Liver (tissue), 9 donors: ENCODE measurements around the gene CRYBG2. TPM values are rescaled to one million over a fixed set of nuclear protein-coding genes. Genes with fewer than 3 reads are reported as not detected.

Experiments
- DNase-seq: peaks from one replicate; pipeline ENCODE4 v3.0.0-alpha.2; 2017; ENCODE audit warnings: low spot score
- H3K27ac ChIP-seq, 2 donors: one replicate each; pipeline ENCODE4 v1.7.0; 2013; ENCODE audit warnings: inconsistent platforms in 2 of 2, low read length in 2 of 2, control low read depth in 1 of 2, low read depth in 1 of 2, mild to moderate bottlenecking in 1 of 2
- H3K27me3 ChIP-seq, 4 donors: one replicate each; pipeline versions ENCODE4 v1.6.1 to v1.7.0; 2013; ENCODE audit warnings: low read length in 3 of 4, inconsistent platforms in 1 of 4, mild to moderate bottlenecking in 1 of 4, moderate library complexity in 1 of 4; ENCODE audit not compliant: control insufficient read depth in 4 of 4, insufficient read depth in 4 of 4
- H3K36me3 ChIP-seq, 4 donors: one replicate each; pipeline versions ENCODE4 v1.6.1 to v1.7.0; 2013; ENCODE audit warnings: low read length in 3 of 4, mild to moderate bottlenecking in 3 of 4, low read depth in 1 of 4, moderate library complexity in 1 of 4; ENCODE audit not compliant: control insufficient read depth in 4 of 4, insufficient read depth in 3 of 4
- H3K4me1 ChIP-seq, 4 donors: one replicate each; pipeline versions ENCODE4 v1.6.1 to v1.7.0; 2013; ENCODE audit warnings: low read length in 3 of 4, mild to moderate bottlenecking in 3 of 4, moderate library complexity in 1 of 4; ENCODE audit not compliant: control insufficient read depth in 4 of 4, insufficient read depth in 4 of 4
- H3K4me3 ChIP-seq, 3 donors: one replicate each; pipeline versions ENCODE4 v1.6.1 to v1.7.0; 2013; ENCODE audit warnings: low read length in 3 of 3, control low read depth in 1 of 3, low read depth in 1 of 3, mild to moderate bottlenecking in 1 of 3
- H3K9ac ChIP-seq, 2 donors: one replicate each; pipeline ENCODE4 v1.7.0; 2013; ENCODE audit warnings: low read length in 2 of 2, mild to moderate bottlenecking in 2 of 2, moderate library complexity in 2 of 2, control low read depth in 1 of 2, low read depth in 1 of 2
- H3K9me3 ChIP-seq, 4 donors: one replicate each; pipeline versions ENCODE4 v1.6.1 to v1.7.0; 2013; ENCODE audit warnings: low read length in 3 of 4; ENCODE audit not compliant: control insufficient read depth in 4 of 4
- EGR1 ChIP-seq, 2 donors: IDR thresholded peaks; 2 replicates each; pipeline ENCODE4 v1.6.1; 2016 to 2018; ENCODE audit warnings: antibody characterized with exemption in 2 of 2, low read depth in 2 of 2
- FOXA1 ChIP-seq: IDR thresholded peaks from 2 replicates; pipeline ENCODE4 v1.6.1; 2016; ENCODE audit warnings: antibody characterized with exemption
- FOXA2 ChIP-seq: IDR thresholded peaks from 2 replicates; pipeline ENCODE4 v1.6.1; 2016; ENCODE audit warnings: antibody characterized with exemption
- GABPA ChIP-seq, 2 donors: IDR thresholded peaks in 1 of 2; conservative IDR thresholded peaks in 1 of 2; 2 replicates each; pipeline ENCODE4 v1.6.1; 2016; ENCODE audit warnings: antibody characterized with exemption in 2 of 2, mild to moderate bottlenecking in 1 of 2, moderate library complexity in 1 of 2
- HNF4A ChIP-seq, 2 donors: conservative IDR thresholded peaks; 2 replicates each; pipeline ENCODE4 v1.6.1; 2016; ENCODE audit warnings: antibody characterized with exemption in 2 of 2, mild to moderate bottlenecking in 2 of 2
- HNF4G ChIP-seq: IDR thresholded peaks from 2 replicates; pipeline ENCODE4 v1.6.1; 2016; ENCODE audit warnings: antibody characterized with exemption
- JUND ChIP-seq, 2 donors: IDR thresholded peaks; 2 replicates each; pipeline ENCODE4 v1.6.1; 2016; ENCODE audit warnings: antibody characterized with exemption in 2 of 2
- NR2F2 ChIP-seq: IDR thresholded peaks from 2 replicates; pipeline ENCODE4 v1.6.1; 2016; ENCODE audit warnings: antibody characterized with exemption
- RAD21 ChIP-seq, 2 donors: IDR thresholded peaks; 2 replicates each; pipeline ENCODE4 v1.6.1; 2016; ENCODE audit warnings: antibody characterized with exemption in 2 of 2, mild to moderate bottlenecking in 2 of 2
- REST ChIP-seq: IDR thresholded peaks from 2 replicates; pipeline ENCODE4 v1.6.1; 2016; ENCODE audit warnings: antibody characterized with exemption, mild to moderate bottlenecking
- RXRA ChIP-seq, 2 donors: IDR thresholded peaks; 2 replicates each; pipeline ENCODE4 v1.6.1; 2017 to 2018; ENCODE audit warnings: antibody characterized with exemption in 2 of 2, mild to moderate bottlenecking in 1 of 2
- SP1 ChIP-seq: IDR thresholded peaks from 2 replicates; pipeline ENCODE4 v1.6.1; 2018; ENCODE audit warnings: antibody characterized with exemption, mild to moderate bottlenecking
- TAF1 ChIP-seq: conservative IDR thresholded peaks from 2 replicates; pipeline ENCODE4 v1.6.1; 2016; ENCODE audit warnings: antibody characterized with exemption, mild to moderate bottlenecking
- YY1 ChIP-seq: IDR thresholded peaks from 2 replicates; pipeline ENCODE4 v1.6.1; 2016; ENCODE audit warnings: antibody characterized with exemption, mild to moderate bottlenecking
- WGBS: extraction: QIAGEN DNeasy Blood & Tissue Kit; methylation state at CpG from one replicate; pipeline ENCODE4 v1.1.7; 2013; 5-methylcytosine and 5-hydroxymethylcytosine counted together
- polyA plus RNA-seq, 2 donors: library from polyadenylated mRNA; stranded (reverse) in 1 of 2; unstranded in 1 of 2; fragments of 200-250 nt in 1 of 2; fragments of >200 nt in 1 of 2; fragmentation: Nextera tagmentation in 1 of 2; extraction: Ambion mirVana in 1 of 2; gene quantifications; one replicate each; pipeline versions ENCODE4 v1.2.1 to v1.2.3, GENCODE V29; 2013 to 2015
- total RNA-seq, 2 donors: library from RNA; depleted of rRNA; stranded (reverse); fragments of >200 nt; gene quantifications; one replicate each; pipeline ENCODE4 v1.2.3, GENCODE V29; 2014
- TF ChIP-seq, protein P1 (sequence below): IDR thresholded peaks from 2 replicates; pipeline ENCODE4 v1.6.1; 2016; ENCODE audit warnings: antibody characterized with exemption
- TF ChIP-seq, protein P2 (sequence below): IDR thresholded peaks from 2 replicates; pipeline ENCODE4 v1.6.1; 2016; ENCODE audit warnings: antibody characterized with exemption
- TF ChIP-seq, protein P3 (sequence below): fragments of 150-350 bp; IDR thresholded peaks from 2 replicates; pipeline ENCODE4 v1.5.1; 2017; ENCODE audit warnings: improper control_type of control experiment, low read depth, low read length; ENCODE audit not compliant: missing input control
- TF ChIP-seq, protein P4 (sequence below): IDR thresholded peaks from 2 replicates; pipeline ENCODE4 v1.6.1; 2016; ENCODE audit warnings: antibody characterized with exemption
- donor health status: healthy.
- donor health status: healthy.
- donor health status: healthy.
- donor health status: healthy.
- donor health status: healthy.

The CRYBG2 gene
- total and polyA plus RNA-seq, 4 donors: under 0.01 to 0.12 (median under 0.01) TPM; not detected in 1

GRCh38 chr1:26350343-26350700 lies 3.6 kb downstream of the CRYBG2 start:
- DNase-seq: no peak
- Histone ChIP-seq H3K27ac (no peak overlapping the region), H3K27me3 (no peaks in the 10 kb centered on the region), H3K4me3 (no peak overlapping the region), H3K36me3 (no peaks in the 10 kb centered on the region), H3K4me1 (no peaks in the 10 kb centered on the region), H3K9me3 (no peaks in the 10 kb centered on the region), H3K9ac (no peak overlapping the region)
- 92% methylated on average over 2 of the region's 2 CpGs for WGBS
- TF ChIP-seq HNF4A (conservative IDR thresholded peaks at IDR 0.05) (no peak), TAF1 (no peak), HNF4G (no peak), SP1 (no peak), REST (no peak), GABPA (IDR thresholded peaks at IDR 0.05 in 1 of 2, conservative IDR thresholded peaks at IDR 0.05 in 1 of 2) (no peak), NR2F2 (no peak), RAD21 (IDR thresholded peaks at IDR 0.05) (no peak), EGR1 (IDR thresholded peaks at IDR 0.05; ENCODE audit: low read depth in 2 of 2) (no peak), YY1 (no peak), RXRA (IDR thresholded peaks at IDR 0.05) (no peak), FOXA2 (no peak), FOXA1 (no peak), JUND (IDR thresholded peaks at IDR 0.05) (no peak)
- TF ChIP-seq, protein P1, sequence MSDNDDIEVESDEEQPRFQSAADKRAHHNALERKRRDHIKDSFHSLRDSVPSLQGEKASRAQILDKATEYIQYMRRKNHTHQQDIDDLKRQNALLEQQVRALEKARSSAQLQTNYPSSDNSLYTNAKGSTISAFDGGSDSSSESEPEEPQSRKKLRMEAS: no peak
- TF ChIP-seq, protein P2, sequence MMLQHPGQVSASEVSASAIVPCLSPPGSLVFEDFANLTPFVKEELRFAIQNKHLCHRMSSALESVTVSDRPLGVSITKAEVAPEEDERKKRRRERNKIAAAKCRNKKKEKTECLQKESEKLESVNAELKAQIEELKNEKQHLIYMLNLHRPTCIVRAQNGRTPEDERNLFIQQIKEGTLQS: no peak
- TF ChIP-seq, protein P3, sequence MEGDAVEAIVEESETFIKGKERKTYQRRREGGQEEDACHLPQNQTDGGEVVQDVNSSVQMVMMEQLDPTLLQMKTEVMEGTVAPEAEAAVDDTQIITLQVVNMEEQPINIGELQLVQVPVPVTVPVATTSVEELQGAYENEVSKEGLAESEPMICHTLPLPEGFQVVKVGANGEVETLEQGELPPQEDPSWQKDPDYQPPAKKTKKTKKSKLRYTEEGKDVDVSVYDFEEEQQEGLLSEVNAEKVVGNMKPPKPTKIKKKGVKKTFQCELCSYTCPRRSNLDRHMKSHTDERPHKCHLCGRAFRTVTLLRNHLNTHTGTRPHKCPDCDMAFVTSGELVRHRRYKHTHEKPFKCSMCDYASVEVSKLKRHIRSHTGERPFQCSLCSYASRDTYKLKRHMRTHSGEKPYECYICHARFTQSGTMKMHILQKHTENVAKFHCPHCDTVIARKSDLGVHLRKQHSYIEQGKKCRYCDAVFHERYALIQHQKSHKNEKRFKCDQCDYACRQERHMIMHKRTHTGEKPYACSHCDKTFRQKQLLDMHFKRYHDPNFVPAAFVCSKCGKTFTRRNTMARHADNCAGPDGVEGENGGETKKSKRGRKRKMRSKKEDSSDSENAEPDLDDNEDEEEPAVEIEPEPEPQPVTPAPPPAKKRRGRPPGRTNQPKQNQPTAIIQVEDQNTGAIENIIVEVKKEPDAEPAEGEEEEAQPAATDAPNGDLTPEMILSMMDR: no peak
- TF ChIP-seq, protein P4, sequence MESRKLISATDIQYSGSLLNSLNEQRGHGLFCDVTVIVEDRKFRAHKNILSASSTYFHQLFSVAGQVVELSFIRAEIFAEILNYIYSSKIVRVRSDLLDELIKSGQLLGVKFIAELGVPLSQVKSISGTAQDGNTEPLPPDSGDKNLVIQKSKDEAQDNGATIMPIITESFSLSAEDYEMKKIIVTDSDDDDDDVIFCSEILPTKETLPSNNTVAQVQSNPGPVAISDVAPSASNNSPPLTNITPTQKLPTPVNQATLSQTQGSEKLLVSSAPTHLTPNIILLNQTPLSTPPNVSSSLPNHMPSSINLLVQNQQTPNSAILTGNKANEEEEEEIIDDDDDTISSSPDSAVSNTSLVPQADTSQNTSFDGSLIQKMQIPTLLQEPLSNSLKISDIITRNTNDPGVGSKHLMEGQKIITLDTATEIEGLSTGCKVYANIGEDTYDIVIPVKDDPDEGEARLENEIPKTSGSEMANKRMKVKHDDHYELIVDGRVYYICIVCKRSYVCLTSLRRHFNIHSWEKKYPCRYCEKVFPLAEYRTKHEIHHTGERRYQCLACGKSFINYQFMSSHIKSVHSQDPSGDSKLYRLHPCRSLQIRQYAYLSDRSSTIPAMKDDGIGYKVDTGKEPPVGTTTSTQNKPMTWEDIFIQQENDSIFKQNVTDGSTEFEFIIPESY: no peak
